GM19023 (cell line): ENCODE results near the gene CSF3R.

Source experiments
- ATAC-seq: cut with Tn5 transposase; IDR thresholded peaks from one replicate; pipeline ENCODE4 v1.9.1; 2021; ENCODE audit warnings: mild to moderate bottlenecking, moderate library complexity; ENCODE audit not compliant: unreplicated experiment

Gene CSF3R

GRCh38 chr1:36421649-36422048, 61.1 kb downstream of the CSF3R start:
- no peak for ATAC-seq

- no peak for ATAC-seq
These were observed 61.8 kb downstream of the CSF3R start for GRCh38 chr1:36420836-36421317.

GRCh38 chr1:36420409-36420808, 62.3 kb downstream of the CSF3R start:
- ATAC-seq = no peak

GRCh38 chr1:36419569-36419968, 63.1 kb downstream of the CSF3R start:
- no peak for ATAC-seq

GRCh38 chr1:36419140-36419539, 63.6 kb downstream of the CSF3R start:
- ATAC-seq = no peak

GRCh38 chr1:36417931-36418330, 64.8 kb downstream of the CSF3R start:
- no peak for ATAC-seq
